OCI-LY7 (cell line): ENCODE measurements around the gene MAGI1. TPM values are rescaled to one million over a fixed set of nuclear protein-coding genes. Genes with fewer than 3 reads are reported as not detected.
"Not testable (repeated sequence)": the region's sequence is repeated elsewhere in the genome, so short reads cannot be mapped to it uniquely, and the experiment has no call there.

Source experiments
- BruUV-seq: library from RNA; stranded (reverse); fragments of 400-500 nt; replicated peaks from 2 replicates; lab custom pipeline; 2021; lab: Mats Ljungman, UMichigan
- CTCF ChIA-PET: fragments of 300-600 bp; sonication (Branson Sonifier 250); formaldehyde crosslinking; loops from one replicate; lab custom pipeline; 2022; ENCODE audit warnings: antibody characterized with exemption; ENCODE audit not compliant: unreplicated experiment; lab: Charles Lee
- POLR2A ChIA-PET: fragments of 300-600 bp; sonication (Branson Sonifier 250); formaldehyde crosslinking; loops from one replicate; lab custom pipeline; 2022; ENCODE audit warnings: antibody characterized with exemption; lab: Charles Lee
- DNase-seq: peaks from one replicate; pipeline ENCODE4 v3.0.0-alpha.2; 2015; ENCODE audit warnings: low spot score
- H2AFZ ChIP-seq: fragments of 200-600 bp; sonication (generic), shearing (Covaris generic); 2 replicates; pipeline ENCODE4 v1.6.1; 2014; ENCODE audit warnings: mild to moderate bottlenecking, antibody characterized with exemption, low read length, moderate library complexity
- H3K27ac ChIP-seq: fragments of 200-600 bp; sonication (generic); 2 replicates; pipeline ENCODE4 v1.5.1; 2014; ENCODE audit warnings: mixed run types, low read depth, mild to moderate bottlenecking, moderate library complexity, low read length, inconsistent platforms; ENCODE audit not compliant: poor library complexity, severe bottlenecking
- H3K36me3 ChIP-seq: fragments of 200-600 bp; sonication (generic); 2 replicates; pipeline ENCODE4 v1.6.1; 2014; ENCODE audit warnings: mild to moderate bottlenecking, antibody characterized with exemption, low read length, moderate library complexity, mixed read lengths; ENCODE audit not compliant: insufficient read depth
- H3K4me1 ChIP-seq: fragments of 200-600 bp; sonication (generic); 2 replicates; pipeline ENCODE4 v1.5.1; 2014; ENCODE audit warnings: mild to moderate bottlenecking, low read length; ENCODE audit not compliant: insufficient read depth, poor library complexity, severe bottlenecking
- H3K4me2 ChIP-seq: fragments of 200-600 bp; sonication (generic); 2 replicates; pipeline ENCODE4 v1.6.1; 2014; ENCODE audit warnings: mild to moderate bottlenecking, low read length
- H3K4me3 ChIP-seq: fragments of 200-600 bp; sonication (generic); 2 replicates; pipeline ENCODE4 v1.5.1; 2014; ENCODE audit warnings: mild to moderate bottlenecking, low read depth, low read length; ENCODE audit not compliant: poor library complexity, severe bottlenecking
- H3K79me2 ChIP-seq: fragments of 200-600 bp; sonication (generic); 2 replicates; pipeline ENCODE4 v1.6.1; 2016; ENCODE audit warnings: low read depth, mild to moderate bottlenecking, low read length, moderate library complexity, mixed read lengths; ENCODE audit not compliant: insufficient read depth
- H3K9me2 ChIP-seq: fragments of 200-600 bp; sonication (generic); 2 replicates; pipeline ENCODE4 v1.6.1; 2016; ENCODE audit warnings: mild to moderate bottlenecking, low read length, mixed read lengths; ENCODE audit not compliant: insufficient read depth
- H3K9me3 ChIP-seq: fragments of 200-600 bp; sonication (generic); 2 replicates; pipeline ENCODE4 v1.6.1; 2014; ENCODE audit warnings: mild to moderate bottlenecking, mixed run types, low read length, mixed read lengths
- H4K20me1 ChIP-seq: fragments of 200-600 bp; sonication (generic); 2 replicates; pipeline ENCODE4 v1.6.1; 2014; ENCODE audit warnings: mild to moderate bottlenecking, antibody characterized with exemption, low read length, moderate library complexity, mixed read lengths; ENCODE audit not compliant: insufficient read depth
- EZH2phosphoT487 ChIP-seq: fragments of 200-600 bp; sonication (generic); IDR thresholded peaks from 2 replicates; pipeline ENCODE4 v1.6.1; 2018; ENCODE audit warnings: low read depth, borderline replicate concordance, mild to moderate bottlenecking, mixed run types, antibody characterized with exemption, low read length, moderate library complexity, mixed read lengths
- intact Hi-C: fragments of 100-400 bp; cut with micrococcal nuclease; formaldehyde crosslinking; loops from one replicate; pipeline ENCODE4 v1.10.0; 2022; ENCODE audit not compliant: unreplicated experiment
- total RNA-seq, 2 experiments: library from RNA; depleted of rRNA in 1 of 2; stranded (reverse); fragments of >200 nt in 1 of 2; shearing (Covaris generic) in 1 of 2; gene quantifications; 2 replicates each; pipeline ENCODE4 v1.2.3, GENCODE V29; 2014 to 2022
- TF ChIP-seq, protein P1 (sequence below): fragments of 200-600 bp; sonication (generic); conservative IDR thresholded peaks from 2 replicates; pipeline ENCODE4 v1.5.1; 2014; ENCODE audit warnings: mild to moderate bottlenecking, antibody characterized with exemption, low read length, moderate library complexity, mixed read lengths

Gene MAGI1
- total RNA-seq, 2 experiments from 2014 or later: 0.63 to 2.5 TPM

DNA sequence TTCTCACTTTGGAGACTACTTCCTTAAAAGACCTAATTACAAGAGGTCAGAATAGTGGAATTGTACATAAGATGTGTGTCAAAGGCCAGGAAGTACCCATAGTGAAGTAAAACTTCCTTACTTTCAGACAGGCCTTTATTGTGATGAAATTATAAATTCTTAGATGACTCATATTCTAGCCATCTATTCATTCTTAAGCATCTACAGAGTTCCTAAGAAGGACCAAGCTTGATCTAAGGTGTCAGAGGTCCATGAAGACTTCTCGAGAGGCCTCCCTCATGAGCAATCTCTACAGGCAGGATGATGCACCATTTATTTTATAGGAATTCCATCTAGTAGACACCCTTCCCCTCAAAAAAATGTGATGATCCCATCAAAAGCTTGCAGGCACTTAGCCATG lies 493.3 kb downstream of the MAGI1 start:
- no peak overlapping the region for H3K4me2 ChIP-seq

GRCh38 chr3:65543391-65543790 lies 495.3 kb downstream of the MAGI1 start:
- CTCF ChIA-PET, intact Hi-C loops, POLR2A ChIA-PET: not testable (repeated sequence)

More for the DNA sequence above, 493.3 kb downstream of the MAGI1 start:
- Histone ChIP-seq H3K9me3 (no peaks in the 10 kb centered on the region), H2AFZ (no peak overlapping the region), H3K4me1 (no peaks in the 10 kb centered on the region), H3K9me2 (no peaks in the 10 kb centered on the region), H4K20me1 (no peaks in the 10 kb centered on the region), H3K36me3 (no peaks in the 10 kb centered on the region), H3K4me3 (no peak overlapping the region), H3K79me2 (no peaks in the 10 kb centered on the region), H3K27ac (no peak overlapping the region)
- TF ChIP-seq EZH2phosphoT487: no peak
- TF ChIP-seq, protein P1, sequence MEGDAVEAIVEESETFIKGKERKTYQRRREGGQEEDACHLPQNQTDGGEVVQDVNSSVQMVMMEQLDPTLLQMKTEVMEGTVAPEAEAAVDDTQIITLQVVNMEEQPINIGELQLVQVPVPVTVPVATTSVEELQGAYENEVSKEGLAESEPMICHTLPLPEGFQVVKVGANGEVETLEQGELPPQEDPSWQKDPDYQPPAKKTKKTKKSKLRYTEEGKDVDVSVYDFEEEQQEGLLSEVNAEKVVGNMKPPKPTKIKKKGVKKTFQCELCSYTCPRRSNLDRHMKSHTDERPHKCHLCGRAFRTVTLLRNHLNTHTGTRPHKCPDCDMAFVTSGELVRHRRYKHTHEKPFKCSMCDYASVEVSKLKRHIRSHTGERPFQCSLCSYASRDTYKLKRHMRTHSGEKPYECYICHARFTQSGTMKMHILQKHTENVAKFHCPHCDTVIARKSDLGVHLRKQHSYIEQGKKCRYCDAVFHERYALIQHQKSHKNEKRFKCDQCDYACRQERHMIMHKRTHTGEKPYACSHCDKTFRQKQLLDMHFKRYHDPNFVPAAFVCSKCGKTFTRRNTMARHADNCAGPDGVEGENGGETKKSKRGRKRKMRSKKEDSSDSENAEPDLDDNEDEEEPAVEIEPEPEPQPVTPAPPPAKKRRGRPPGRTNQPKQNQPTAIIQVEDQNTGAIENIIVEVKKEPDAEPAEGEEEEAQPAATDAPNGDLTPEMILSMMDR: no peak
- CTCF ChIA-PET: no interaction called here
- POLR2A ChIA-PET: no interaction called here
- no TSS peak for BruUV-seq
- no peak for DNase-seq
- intact Hi-C loops: no loop called here

GRCh38 chr3:65540666-65541065 lies 498.1 kb downstream of the MAGI1 start:
- ChIA-PET POLR2A (no interaction called here), CTCF (no interaction called here)

More at GRCh38 chr3:65543391-65543790, 495.3 kb downstream of the MAGI1 start:
- H4K20me1 ChIP-seq, H3K9me3 ChIP-seq, H3K4me2 ChIP-seq, H3K9me2 ChIP-seq, DNase-seq, H3K79me2 ChIP-seq, H3K4me3 ChIP-seq, BruUV-seq, H2AFZ ChIP-seq, H3K27ac ChIP-seq, H3K36me3 ChIP-seq, H3K4me1 ChIP-seq: not testable (repeated sequence)

More at GRCh38 chr3:65540666-65541065, 498.1 kb downstream of the MAGI1 start:
- Histone ChIP-seq H3K27ac (no peak overlapping the region), H3K36me3 (no peaks in the 10 kb centered on the region), H3K4me3 (no peak overlapping the region), H3K4me2 (no peak overlapping the region), H3K4me1 (no peaks in the 10 kb centered on the region), H3K79me2 (no peaks in the 10 kb centered on the region), H3K9me3 (no peaks in the 10 kb centered on the region), H4K20me1 (no peaks in the 10 kb centered on the region), H3K9me2 (no peaks in the 10 kb centered on the region), H2AFZ (no peak overlapping the region)
- DNase-seq: no peak
- TF ChIP-seq, protein P1: no peak
- no peak for TF ChIP-seq EZH2phosphoT487
- intact Hi-C loops: no loop called here
- BruUV-seq: no TSS peak
